Right lobe of liver (tissue), 4 donors: ENCODE data around the gene RNF212.

Source experiments
- POLR2A ChIP-seq: fragments of 450-650 bp; IDR thresholded peaks from one replicate; pipeline ENCODE4 v1.6.1; 2017; ENCODE audit warnings: antibody characterized with exemption, mild to moderate bottlenecking
- TF ChIP-seq, protein P1 (sequence below), 4 donors: fragments of 200-600 bp in 3 of 4; fragments of 450-650 bp in 1 of 4; IDR thresholded peaks; one replicate each; pipeline versions ENCODE4 v1.5.1 to v1.8.0; 2016 to 2022; ENCODE audit warnings: antibody characterized with exemption in 4 of 4, mild to moderate bottlenecking in 2 of 4
- donor health status: DM: no; HTN: no; CAD: no.
- donor health status: DM: no; HTN: no; CAD: no.
- donor health status: DM: no; HTN: yes; CAD: no.

DNA sequence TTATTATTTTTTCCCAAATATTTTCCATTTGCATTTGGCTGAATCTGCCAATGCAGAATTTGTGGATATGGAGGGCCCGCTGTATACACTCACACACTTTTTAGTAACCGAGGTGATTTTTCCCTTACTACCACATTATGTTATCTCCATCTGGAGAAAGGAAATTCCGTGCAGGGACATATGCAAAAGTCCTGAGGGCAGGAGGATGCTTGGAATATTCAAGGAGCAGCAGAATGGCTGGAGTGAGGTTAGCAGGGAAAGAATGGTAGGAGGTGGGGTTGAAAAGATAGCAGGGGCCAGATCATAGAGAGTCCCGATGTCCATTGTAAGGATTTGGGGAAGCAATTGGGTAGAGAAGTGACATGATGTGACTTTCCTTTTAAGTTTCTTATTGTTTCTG lies 11.5 kb upstream of the RNF212 start:
- no peak for TF ChIP-seq POLR2A
- TF ChIP-seq, protein P1, sequence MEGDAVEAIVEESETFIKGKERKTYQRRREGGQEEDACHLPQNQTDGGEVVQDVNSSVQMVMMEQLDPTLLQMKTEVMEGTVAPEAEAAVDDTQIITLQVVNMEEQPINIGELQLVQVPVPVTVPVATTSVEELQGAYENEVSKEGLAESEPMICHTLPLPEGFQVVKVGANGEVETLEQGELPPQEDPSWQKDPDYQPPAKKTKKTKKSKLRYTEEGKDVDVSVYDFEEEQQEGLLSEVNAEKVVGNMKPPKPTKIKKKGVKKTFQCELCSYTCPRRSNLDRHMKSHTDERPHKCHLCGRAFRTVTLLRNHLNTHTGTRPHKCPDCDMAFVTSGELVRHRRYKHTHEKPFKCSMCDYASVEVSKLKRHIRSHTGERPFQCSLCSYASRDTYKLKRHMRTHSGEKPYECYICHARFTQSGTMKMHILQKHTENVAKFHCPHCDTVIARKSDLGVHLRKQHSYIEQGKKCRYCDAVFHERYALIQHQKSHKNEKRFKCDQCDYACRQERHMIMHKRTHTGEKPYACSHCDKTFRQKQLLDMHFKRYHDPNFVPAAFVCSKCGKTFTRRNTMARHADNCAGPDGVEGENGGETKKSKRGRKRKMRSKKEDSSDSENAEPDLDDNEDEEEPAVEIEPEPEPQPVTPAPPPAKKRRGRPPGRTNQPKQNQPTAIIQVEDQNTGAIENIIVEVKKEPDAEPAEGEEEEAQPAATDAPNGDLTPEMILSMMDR (IDR thresholded peaks at IDR 0.05): no peak
